ENCODE results near the gene PAK5. TPM values are rescaled to one million over a fixed set of nuclear protein-coding genes. Genes with fewer than 3 reads are reported as not detected.

PAK5 gene
- not detected for total RNA-seq (2021; ENCODE audit: unreplicated experiment)
- not detected for polyA plus RNA-seq (2012; ENCODE audit: insufficient read length)
- Bru-seq, nascent RNA: percentile 5 among the genes with signal in this experiment
- percentile 2 among the genes with signal in this experiment for BruChase-seq, experiment 1, labeled RNA remaining after a 2-hour chase
- percentile 0 among the genes with signal in this experiment for BruChase-seq, experiment 2, labeled RNA remaining after a 6-hour chase
- long read RNA-seq: 0 reads

DNA sequence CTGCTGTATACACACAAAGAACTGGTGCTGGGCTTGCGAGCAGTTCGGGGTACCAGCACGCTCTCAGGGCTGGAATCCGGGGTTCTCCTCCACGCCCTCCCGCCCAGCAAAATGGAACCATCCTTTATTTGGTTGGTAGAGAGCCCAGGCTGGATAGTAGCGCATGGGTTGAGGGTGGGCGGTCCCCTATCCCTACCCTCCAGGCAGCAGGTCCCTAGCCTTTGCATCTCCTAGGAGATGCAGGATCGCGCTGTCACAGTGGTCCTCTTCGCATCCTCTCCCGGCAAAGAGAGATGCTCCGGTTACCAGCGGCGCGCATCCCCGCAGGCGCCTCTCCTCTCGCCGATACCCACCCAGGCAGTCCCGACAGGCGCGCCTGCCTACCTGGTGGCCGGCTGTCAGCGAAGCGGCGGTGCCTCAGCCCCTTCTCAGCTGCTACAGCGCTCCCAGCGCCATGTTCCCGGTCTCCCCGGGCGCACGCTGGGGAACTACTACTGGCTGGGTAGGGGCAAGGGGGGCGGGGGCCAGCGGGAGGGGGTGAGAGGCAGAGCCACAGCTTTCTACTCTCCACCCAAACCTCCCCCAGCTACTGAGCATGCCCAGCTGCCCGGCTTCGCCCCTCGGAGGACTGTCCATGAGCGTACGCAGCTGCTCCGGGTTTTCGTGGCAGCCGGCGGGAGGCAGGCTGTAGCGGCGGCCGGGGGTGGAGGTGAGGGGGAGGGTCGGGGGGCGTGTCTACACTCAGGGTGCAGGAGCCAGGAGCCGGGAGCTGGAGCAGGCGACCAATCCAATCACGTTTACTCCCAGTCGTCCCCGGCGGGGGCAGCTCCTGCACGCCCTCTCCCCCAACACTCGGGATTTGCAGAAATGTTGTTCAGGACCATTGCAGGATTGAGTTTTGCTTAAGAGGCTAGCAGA lies at the start of gene PAK5:
TSS of gene PAK5 (minus strand) at position 699 of the 918 bp plus-strand sequence. CDS start 194,748 bp downstream, outside the sequence.
- no peak for TF ChIP-seq TCF7L2 (IDR thresholded peaks at IDR 0.05; ENCODE audit: low read depth, low read length)
- TF ChIP-seq, protein P1, sequence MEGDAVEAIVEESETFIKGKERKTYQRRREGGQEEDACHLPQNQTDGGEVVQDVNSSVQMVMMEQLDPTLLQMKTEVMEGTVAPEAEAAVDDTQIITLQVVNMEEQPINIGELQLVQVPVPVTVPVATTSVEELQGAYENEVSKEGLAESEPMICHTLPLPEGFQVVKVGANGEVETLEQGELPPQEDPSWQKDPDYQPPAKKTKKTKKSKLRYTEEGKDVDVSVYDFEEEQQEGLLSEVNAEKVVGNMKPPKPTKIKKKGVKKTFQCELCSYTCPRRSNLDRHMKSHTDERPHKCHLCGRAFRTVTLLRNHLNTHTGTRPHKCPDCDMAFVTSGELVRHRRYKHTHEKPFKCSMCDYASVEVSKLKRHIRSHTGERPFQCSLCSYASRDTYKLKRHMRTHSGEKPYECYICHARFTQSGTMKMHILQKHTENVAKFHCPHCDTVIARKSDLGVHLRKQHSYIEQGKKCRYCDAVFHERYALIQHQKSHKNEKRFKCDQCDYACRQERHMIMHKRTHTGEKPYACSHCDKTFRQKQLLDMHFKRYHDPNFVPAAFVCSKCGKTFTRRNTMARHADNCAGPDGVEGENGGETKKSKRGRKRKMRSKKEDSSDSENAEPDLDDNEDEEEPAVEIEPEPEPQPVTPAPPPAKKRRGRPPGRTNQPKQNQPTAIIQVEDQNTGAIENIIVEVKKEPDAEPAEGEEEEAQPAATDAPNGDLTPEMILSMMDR (IDR thresholded peaks at IDR 0.05): no peak
- TF ChIP-seq POLR2AphosphoS5 (IDR thresholded peaks at IDR 0.05; ENCODE audit: low read depth, low read length): no peak
- TF ChIP-seq, protein P2, sequence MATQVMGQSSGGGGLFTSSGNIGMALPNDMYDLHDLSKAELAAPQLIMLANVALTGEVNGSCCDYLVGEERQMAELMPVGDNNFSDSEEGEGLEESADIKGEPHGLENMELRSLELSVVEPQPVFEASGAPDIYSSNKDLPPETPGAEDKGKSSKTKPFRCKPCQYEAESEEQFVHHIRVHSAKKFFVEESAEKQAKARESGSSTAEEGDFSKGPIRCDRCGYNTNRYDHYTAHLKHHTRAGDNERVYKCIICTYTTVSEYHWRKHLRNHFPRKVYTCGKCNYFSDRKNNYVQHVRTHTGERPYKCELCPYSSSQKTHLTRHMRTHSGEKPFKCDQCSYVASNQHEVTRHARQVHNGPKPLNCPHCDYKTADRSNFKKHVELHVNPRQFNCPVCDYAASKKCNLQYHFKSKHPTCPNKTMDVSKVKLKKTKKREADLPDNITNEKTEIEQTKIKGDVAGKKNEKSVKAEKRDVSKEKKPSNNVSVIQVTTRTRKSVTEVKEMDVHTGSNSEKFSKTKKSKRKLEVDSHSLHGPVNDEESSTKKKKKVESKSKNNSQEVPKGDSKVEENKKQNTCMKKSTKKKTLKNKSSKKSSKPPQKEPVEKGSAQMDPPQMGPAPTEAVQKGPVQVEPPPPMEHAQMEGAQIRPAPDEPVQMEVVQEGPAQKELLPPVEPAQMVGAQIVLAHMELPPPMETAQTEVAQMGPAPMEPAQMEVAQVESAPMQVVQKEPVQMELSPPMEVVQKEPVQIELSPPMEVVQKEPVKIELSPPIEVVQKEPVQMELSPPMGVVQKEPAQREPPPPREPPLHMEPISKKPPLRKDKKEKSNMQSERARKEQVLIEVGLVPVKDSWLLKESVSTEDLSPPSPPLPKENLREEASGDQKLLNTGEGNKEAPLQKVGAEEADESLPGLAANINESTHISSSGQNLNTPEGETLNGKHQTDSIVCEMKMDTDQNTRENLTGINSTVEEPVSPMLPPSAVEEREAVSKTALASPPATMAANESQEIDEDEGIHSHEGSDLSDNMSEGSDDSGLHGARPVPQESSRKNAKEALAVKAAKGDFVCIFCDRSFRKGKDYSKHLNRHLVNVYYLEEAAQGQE (IDR thresholded peaks at IDR 0.05; ENCODE audit: insufficient read depth in 1 of 2, low read depth in 2 of 2, low read length in 1 of 2): no peak
- TF ChIP-seq SIN3A (IDR thresholded peaks at IDR 0.05; ENCODE audit: borderline replicate concordance, insufficient read depth, low read depth, low read length): no peak
- H3K36me3 ChIP-seq (ENCODE audit: control insufficient read depth, insufficient read depth, low read length): no peaks in the 10 kb centered on the region
- ChIA-PET CTCF (no interaction called here), POLR2A (no interaction called here)
- no peaks in the 10 kb centered on the region for H3K9me3 ChIP-seq (ENCODE audit: control insufficient read depth, insufficient read depth, low read depth, low read length)
- H3K4me3 ChIP-seq (ENCODE audit: low read depth in 2 of 2, low read length in 2 of 2): peak within 1 kb of the TSS; percentile 17 to 27; a peak in 2 of 4 replicates
- no TSS peak for BruUV-seq (replicated peaks)
- no peak for DNase-seq (ENCODE audit: low read depth, low spot score)
- no peaks in the 10 kb centered on the region for H3K4me1 ChIP-seq (ENCODE audit: control insufficient read depth, insufficient read depth, low read length)
- in situ Hi-C loops (cut with HindIII; ENCODE audit: low pct_unique_long_range_greater_than_20kb, low sequenced_read_pairs) (no loop called here), intact Hi-C loops (cut with micrococcal nuclease; ENCODE audit: unreplicated experiment) (no loop called here)
- no peak within 1 kb of the TSS for H3K27ac ChIP-seq (ENCODE audit: low read length)
- peak; percentile 51; the same call in 1 of the 2 replicates for ATAC-seq
- no peaks in the 10 kb centered on the region; the same call in 1 of the 2 replicates for H3K27me3 ChIP-seq (ENCODE audit: control insufficient read depth, insufficient read depth, low read length)

DNA sequence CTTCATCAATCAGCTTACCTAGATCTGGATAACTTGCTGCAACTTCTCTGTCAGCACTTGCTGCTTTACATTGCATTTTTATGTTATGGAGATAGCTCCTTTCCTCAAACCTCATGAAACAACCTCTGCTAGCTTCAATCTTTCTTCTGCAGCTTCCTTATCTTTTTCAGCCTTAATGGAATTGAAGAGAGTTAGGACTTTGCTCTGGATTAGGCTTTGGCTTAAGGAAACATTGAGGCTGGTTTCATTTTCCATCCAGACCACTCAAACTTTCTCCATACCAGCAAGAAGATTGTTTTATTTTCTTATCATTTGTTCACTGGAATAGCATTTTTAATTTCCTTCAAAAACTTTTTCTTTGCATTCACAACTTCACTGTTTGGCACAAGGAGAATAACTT lies 48.8 kb upstream of the PAK5 start:
- POLR2A ChIA-PET: no interaction called here
- H3K27me3 ChIP-seq (ENCODE audit: control insufficient read depth, insufficient read depth, low read length): no peaks in the 10 kb centered on the region
- H3K9me3 ChIP-seq (ENCODE audit: control insufficient read depth, insufficient read depth, low read depth, low read length): no peaks in the 10 kb centered on the region
- CTCF ChIA-PET: no interaction called here
- H3K27ac ChIP-seq (ENCODE audit: low read length): no peak overlapping the region
- intact Hi-C loops (cut with micrococcal nuclease; ENCODE audit: unreplicated experiment): no loop called here
- BruUV-seq (replicated peaks): no TSS peak
- TF ChIP-seq TCF7L2 (IDR thresholded peaks at IDR 0.05; ENCODE audit: low read depth, low read length) (no peak), POLR2AphosphoS5 (IDR thresholded peaks at IDR 0.05; ENCODE audit: low read depth, low read length) (no peak), SIN3A (IDR thresholded peaks at IDR 0.05; ENCODE audit: borderline replicate concordance, insufficient read depth, low read depth, low read length) (no peak)
- TF ChIP-seq, protein P1 (IDR thresholded peaks at IDR 0.05): no peak
- TF ChIP-seq, protein P2 (IDR thresholded peaks at IDR 0.05; ENCODE audit: insufficient read depth in 1 of 2, low read depth in 2 of 2, low read length in 1 of 2): no peak
- ATAC-seq (no peak), DNase-seq (ENCODE audit: low read depth, low spot score) (no peak)
- H3K4me1 ChIP-seq (ENCODE audit: control insufficient read depth, insufficient read depth, low read length): no peaks in the 10 kb centered on the region
- H3K36me3 ChIP-seq (ENCODE audit: control insufficient read depth, insufficient read depth, low read length): no peaks in the 10 kb centered on the region
- in situ Hi-C loops (cut with HindIII; ENCODE audit: low pct_unique_long_range_greater_than_20kb, low sequenced_read_pairs): no loop called here
- no peak overlapping the region for H3K4me3 ChIP-seq (ENCODE audit: low read depth in 2 of 2, low read length in 2 of 2)

Measured in Panc1 (cell line).